Body of pancreas (tissue), 4 donors: Measurements from ENCODE around the gene DDR2.

Experiments used
- POLR2A ChIP-seq, 3 donors: fragments of 450-650 bp; IDR thresholded peaks; one replicate each; pipeline ENCODE4 v1.6.1; 2016; ENCODE audit warnings: antibody characterized with exemption in 3 of 3, mild to moderate bottlenecking in 2 of 3
- TF ChIP-seq, protein P1 (sequence below), 7 experiments: fragments of 450-650 bp in 4 of 7; fragments of 200-600 bp in 3 of 7; sonication (generic) in 3 of 7; IDR thresholded peaks; one replicate each; pipeline ENCODE4 v1.5.1; 2016 to 2019; ENCODE audit warnings: antibody characterized with exemption in 7 of 7

DNA sequence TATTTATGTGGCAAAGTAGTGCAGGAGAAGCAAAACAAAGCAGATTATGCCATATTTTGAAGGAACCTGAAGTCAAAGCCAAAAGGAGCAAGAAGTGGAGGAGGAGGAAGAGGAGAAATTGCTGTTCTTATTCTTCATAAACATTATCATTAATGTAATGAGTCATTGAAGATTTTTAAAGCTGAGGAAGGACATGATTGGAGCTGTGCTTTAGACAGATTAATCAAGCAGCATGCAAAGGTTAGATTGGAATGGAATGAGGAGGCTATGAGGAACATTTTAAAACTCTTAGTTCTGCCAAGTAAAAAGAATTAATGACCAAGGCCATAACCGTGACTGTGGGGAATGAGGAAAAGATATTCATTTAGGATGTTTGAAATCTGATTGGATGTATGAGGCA lies 125.2 kb downstream of the DDR2 start:
- TF ChIP-seq, protein P1, sequence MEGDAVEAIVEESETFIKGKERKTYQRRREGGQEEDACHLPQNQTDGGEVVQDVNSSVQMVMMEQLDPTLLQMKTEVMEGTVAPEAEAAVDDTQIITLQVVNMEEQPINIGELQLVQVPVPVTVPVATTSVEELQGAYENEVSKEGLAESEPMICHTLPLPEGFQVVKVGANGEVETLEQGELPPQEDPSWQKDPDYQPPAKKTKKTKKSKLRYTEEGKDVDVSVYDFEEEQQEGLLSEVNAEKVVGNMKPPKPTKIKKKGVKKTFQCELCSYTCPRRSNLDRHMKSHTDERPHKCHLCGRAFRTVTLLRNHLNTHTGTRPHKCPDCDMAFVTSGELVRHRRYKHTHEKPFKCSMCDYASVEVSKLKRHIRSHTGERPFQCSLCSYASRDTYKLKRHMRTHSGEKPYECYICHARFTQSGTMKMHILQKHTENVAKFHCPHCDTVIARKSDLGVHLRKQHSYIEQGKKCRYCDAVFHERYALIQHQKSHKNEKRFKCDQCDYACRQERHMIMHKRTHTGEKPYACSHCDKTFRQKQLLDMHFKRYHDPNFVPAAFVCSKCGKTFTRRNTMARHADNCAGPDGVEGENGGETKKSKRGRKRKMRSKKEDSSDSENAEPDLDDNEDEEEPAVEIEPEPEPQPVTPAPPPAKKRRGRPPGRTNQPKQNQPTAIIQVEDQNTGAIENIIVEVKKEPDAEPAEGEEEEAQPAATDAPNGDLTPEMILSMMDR (IDR thresholded peaks at IDR 0.05), result no peak
- no peak for TF ChIP-seq POLR2A (IDR thresholded peaks at IDR 0.05)
